OCI-LY7 (cell line): Measurements from ENCODE around the gene ELMOD3. TPM values are rescaled to one million over a fixed set of nuclear protein-coding genes. Genes with fewer than 3 reads are reported as not detected.

Source experiments
- BruUV-seq: library from RNA; stranded (reverse); fragments of 400-500 nt; replicated peaks from 2 replicates; lab custom pipeline; 2021; lab: Mats Ljungman, UMichigan
- CTCF ChIA-PET: fragments of 300-600 bp; sonication (Branson Sonifier 250); formaldehyde crosslinking; loops from one replicate; lab custom pipeline; 2022; ENCODE audit warnings: antibody characterized with exemption; ENCODE audit not compliant: unreplicated experiment; lab: Charles Lee
- POLR2A ChIA-PET: fragments of 300-600 bp; sonication (Branson Sonifier 250); formaldehyde crosslinking; loops from one replicate; lab custom pipeline; 2022; ENCODE audit warnings: antibody characterized with exemption; lab: Charles Lee
- DNase-seq: peaks from one replicate; pipeline ENCODE4 v3.0.0-alpha.2; 2015; ENCODE audit warnings: low spot score
- H2AFZ ChIP-seq: fragments of 200-600 bp; sonication (generic), shearing (Covaris generic); 2 replicates; pipeline ENCODE4 v1.6.1; 2014; ENCODE audit warnings: mild to moderate bottlenecking, antibody characterized with exemption, low read length, moderate library complexity
- H3K27ac ChIP-seq: fragments of 200-600 bp; sonication (generic); 2 replicates; pipeline ENCODE4 v1.5.1; 2014; ENCODE audit warnings: mixed run types, low read depth, mild to moderate bottlenecking, moderate library complexity, low read length, inconsistent platforms; ENCODE audit not compliant: poor library complexity, severe bottlenecking
- H3K36me3 ChIP-seq: fragments of 200-600 bp; sonication (generic); 2 replicates; pipeline ENCODE4 v1.6.1; 2014; ENCODE audit warnings: mild to moderate bottlenecking, antibody characterized with exemption, low read length, moderate library complexity, mixed read lengths; ENCODE audit not compliant: insufficient read depth
- H3K4me1 ChIP-seq: fragments of 200-600 bp; sonication (generic); 2 replicates; pipeline ENCODE4 v1.5.1; 2014; ENCODE audit warnings: mild to moderate bottlenecking, low read length; ENCODE audit not compliant: insufficient read depth, poor library complexity, severe bottlenecking
- H3K4me2 ChIP-seq: fragments of 200-600 bp; sonication (generic); 2 replicates; pipeline ENCODE4 v1.6.1; 2014; ENCODE audit warnings: mild to moderate bottlenecking, low read length
- H3K4me3 ChIP-seq: fragments of 200-600 bp; sonication (generic); 2 replicates; pipeline ENCODE4 v1.5.1; 2014; ENCODE audit warnings: mild to moderate bottlenecking, low read depth, low read length; ENCODE audit not compliant: poor library complexity, severe bottlenecking
- H3K79me2 ChIP-seq: fragments of 200-600 bp; sonication (generic); 2 replicates; pipeline ENCODE4 v1.6.1; 2016; ENCODE audit warnings: low read depth, mild to moderate bottlenecking, low read length, moderate library complexity, mixed read lengths; ENCODE audit not compliant: insufficient read depth
- H3K9me2 ChIP-seq: fragments of 200-600 bp; sonication (generic); 2 replicates; pipeline ENCODE4 v1.6.1; 2016; ENCODE audit warnings: mild to moderate bottlenecking, low read length, mixed read lengths; ENCODE audit not compliant: insufficient read depth
- H3K9me3 ChIP-seq: fragments of 200-600 bp; sonication (generic); 2 replicates; pipeline ENCODE4 v1.6.1; 2014; ENCODE audit warnings: mild to moderate bottlenecking, mixed run types, low read length, mixed read lengths
- H4K20me1 ChIP-seq: fragments of 200-600 bp; sonication (generic); 2 replicates; pipeline ENCODE4 v1.6.1; 2014; ENCODE audit warnings: mild to moderate bottlenecking, antibody characterized with exemption, low read length, moderate library complexity, mixed read lengths; ENCODE audit not compliant: insufficient read depth
- CTCF ChIP-seq: fragments of 200-600 bp; sonication (generic); conservative IDR thresholded peaks from 2 replicates; pipeline ENCODE4 v1.5.1; 2014; ENCODE audit warnings: mild to moderate bottlenecking, antibody characterized with exemption, low read length, moderate library complexity, mixed read lengths
- EZH2phosphoT487 ChIP-seq: fragments of 200-600 bp; sonication (generic); IDR thresholded peaks from 2 replicates; pipeline ENCODE4 v1.6.1; 2018; ENCODE audit warnings: low read depth, borderline replicate concordance, mild to moderate bottlenecking, mixed run types, antibody characterized with exemption, low read length, moderate library complexity, mixed read lengths
- intact Hi-C: fragments of 100-400 bp; cut with micrococcal nuclease; formaldehyde crosslinking; loops from one replicate; pipeline ENCODE4 v1.10.0; 2022; ENCODE audit not compliant: unreplicated experiment
- total RNA-seq, 2 experiments: library from RNA; depleted of rRNA in 1 of 2; stranded (reverse); fragments of >200 nt in 1 of 2; shearing (Covaris generic) in 1 of 2; gene quantifications; 2 replicates each; pipeline ENCODE4 v1.2.3, GENCODE V29; 2014 to 2022

Gene ELMOD3
- total RNA-seq, 2 experiments from 2014 or later = 12.0 to 18.5 TPM

- Histone ChIP-seq H2AFZ (peak overlapping the region; percentile 84; the same call in 1 of the 2 replicates), H3K9me2 (no peaks in the 10 kb centered on the region), H3K79me2 (no peaks in the 10 kb centered on the region), H3K9me3 (no peaks in the 10 kb centered on the region), H3K27ac (no peak overlapping the region), H3K4me3 (no peak overlapping the region), H3K4me2 (no peak overlapping the region), H3K4me1 (peaks cover 28% of the 10 kb centered on the region), H3K36me3 (no peaks in the 10 kb centered on the region), H4K20me1 (no peaks in the 10 kb centered on the region)
- POLR2A ChIA-PET = interaction anchor here (0.6 to 4.0 kb wide), 3 partner anchors 52 to 164 kb away, joined by 3 to 41 read pairs (median 3); partner anchors contain the start of gene MAT2A
- CTCF ChIA-PET = interaction anchor here (1.2 kb wide), 1 partner anchor 130 kb away, joined by 8 read pairs; no protein-coding TSS in a partner anchor
- DNase-seq = no peak
- TF ChIP-seq EZH2phosphoT487 = no peak
- no peak for TF ChIP-seq CTCF
- intact Hi-C loops = no loop called here
- no TSS peak for BruUV-seq
These were observed 66.9 kb downstream of the ELMOD3 start for GRCh38 chr2:85421260-85422071.

DNA sequence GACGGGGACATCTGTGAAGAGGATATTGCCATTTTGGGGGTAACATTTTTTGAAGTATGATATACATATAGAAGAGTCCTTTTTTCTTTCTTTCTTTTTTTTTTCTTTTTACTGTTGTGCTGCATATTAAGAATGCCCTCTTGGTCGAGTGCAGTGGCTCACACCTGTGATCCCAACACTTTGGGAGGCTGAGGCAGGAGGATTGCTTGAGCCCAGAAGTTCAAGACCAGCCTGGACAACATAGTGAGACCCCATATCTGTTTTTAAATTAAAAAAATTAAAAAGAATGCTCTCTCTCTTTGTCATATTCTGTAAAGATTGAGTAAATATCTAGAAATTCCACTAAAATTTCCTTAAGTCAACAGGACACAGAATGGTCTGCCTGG is 67.5 kb downstream of the ELMOD3 start:
- ChIA-PET POLR2A (interaction anchor here (0.6 kb wide), 1 partner anchor 52 kb away, joined by 3 read pairs; no protein-coding TSS in a partner anchor), CTCF (interaction anchor here (1.2 kb wide), 1 partner anchor 130 kb away, joined by 8 read pairs; no protein-coding TSS in a partner anchor)
- Histone ChIP-seq H3K4me3 (no peak overlapping the region), H4K20me1 (no peaks in the 10 kb centered on the region), H3K27ac (no peak overlapping the region), H3K4me2 (no peak overlapping the region), H3K4me1 (peaks cover 28% of the 10 kb centered on the region), H3K9me2 (no peaks in the 10 kb centered on the region), H3K79me2 (no peaks in the 10 kb centered on the region), H3K9me3 (no peaks in the 10 kb centered on the region), H2AFZ (no peak overlapping the region), H3K36me3 (no peaks in the 10 kb centered on the region)
- no peak for DNase-seq
- BruUV-seq = no TSS peak
- intact Hi-C loops = no loop called here
- TF ChIP-seq EZH2phosphoT487 (no peak), CTCF (no peak)

DNA sequence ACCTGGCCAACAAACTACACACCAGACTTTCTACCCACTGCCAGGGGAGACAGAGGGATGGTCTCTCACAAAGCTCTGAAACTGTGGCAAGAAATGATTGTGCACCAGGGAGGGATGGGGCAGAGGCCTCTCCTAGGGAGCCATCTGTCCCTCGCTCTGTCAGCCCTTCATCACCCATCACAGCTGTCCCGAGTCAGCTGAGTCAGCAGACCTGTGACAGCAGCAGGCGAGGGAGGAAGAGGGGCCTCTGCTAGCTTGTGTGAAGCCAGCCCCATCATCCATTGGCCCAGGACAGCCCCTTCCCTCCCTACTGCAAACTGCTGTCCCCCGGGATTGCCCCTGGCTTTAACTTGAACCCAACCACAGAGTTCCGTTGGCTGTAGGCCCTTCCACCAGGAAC is 69.0 kb downstream of the ELMOD3 start:
- BruUV-seq = no TSS peak
- no peaks in the 10 kb centered on the region for H3K9me2 ChIP-seq
- no peak overlapping the region for H2AFZ ChIP-seq
- no peak overlapping the region for H3K27ac ChIP-seq
- no peaks in the 10 kb centered on the region for H4K20me1 ChIP-seq
- no peak overlapping the region for H3K4me2 ChIP-seq
- no peaks in the 10 kb centered on the region for H3K79me2 ChIP-seq
- CTCF ChIA-PET = no interaction called here
- TF ChIP-seq CTCF = no peak
- TF ChIP-seq EZH2phosphoT487 = no peak
- DNase-seq = no peak
- H3K4me3 ChIP-seq = no peak overlapping the region
- H3K9me3 ChIP-seq = no peaks in the 10 kb centered on the region
- H3K36me3 ChIP-seq = no peaks in the 10 kb centered on the region
- intact Hi-C loops = no loop called here
- POLR2A ChIA-PET = interaction anchor here (0.7 to 0.8 kb wide), 2 partner anchors 115 to 379 kb away, joined by 3 read pairs; partner anchors contain the start of gene MAT2A
- peaks cover 22% of the 10 kb centered on the region for H3K4me1 ChIP-seq
